ENCODE results near the gene CDK18.
"Not testable (repeated sequence)": the region's sequence is repeated elsewhere in the genome, so short reads cannot be mapped to it uniquely, and the experiment has no call there.

Gene CDK18

DNA sequence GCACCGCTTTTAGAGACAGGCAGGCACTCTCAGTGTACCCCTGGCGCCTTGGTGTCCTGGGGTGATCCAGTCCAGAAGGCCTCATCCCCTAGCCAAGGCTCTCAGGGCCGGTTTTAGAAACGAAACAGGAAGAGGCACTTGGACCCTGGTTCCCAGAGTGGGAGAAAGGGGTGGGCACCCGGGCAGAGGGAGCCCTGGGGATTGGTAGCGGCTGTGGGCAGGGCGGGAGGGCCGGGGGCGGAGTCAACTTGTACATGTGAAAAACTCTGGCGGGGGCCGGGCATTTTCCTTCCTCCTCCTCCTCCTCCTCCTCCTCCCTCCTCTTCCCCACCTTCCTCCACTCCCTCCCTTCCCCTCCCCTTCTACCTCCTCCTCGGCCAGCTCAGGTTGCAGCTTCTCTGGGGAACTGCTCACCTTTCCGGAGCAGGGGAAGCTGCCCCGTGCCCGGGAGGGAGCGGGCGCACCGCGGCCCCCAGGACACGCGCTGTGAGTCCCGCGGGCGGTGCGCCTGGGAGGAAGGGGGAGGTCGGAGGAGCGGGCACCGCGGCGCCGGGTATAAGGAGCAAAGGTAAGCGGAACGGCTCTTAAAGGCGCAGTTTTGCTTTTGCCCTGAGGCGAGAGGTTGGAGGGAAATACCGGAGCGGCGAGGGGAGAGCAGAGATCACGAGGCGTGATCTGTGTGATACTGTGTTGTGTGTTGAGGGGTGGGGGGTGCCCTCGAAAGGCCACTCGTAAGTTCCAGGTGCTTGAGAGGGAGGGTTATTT lies at the start of gene CDK18:
Gene CDK18 (plus strand): TSS at position 359 of the 765 bp plus-strand sequence. CDS start 18,499 bp downstream, outside the sequence.
- no peak for DNase-seq (ENCODE audit: low read depth in 2 of 2, low spot score in 1 of 2)

- DNase-seq (ENCODE audit: low read depth in 2 of 2, low spot score in 1 of 2): no peak
These were observed 49.5 kb upstream of the CDK18 start for GRCh38 chr1:205454903-205455335.

- DNase-seq (ENCODE audit: low read depth in 2 of 2, low spot score in 1 of 2): no peak
These were observed 48.7 kb upstream of the CDK18 start, which contains the start of gene BLACAT1 for GRCh38 chr1:205455581-205456382. Gene BLACAT1, minus strand, starts transcription at chr1:205456045.

GRCh38 chr1:205456383-205456867 lies 48.0 kb upstream of the CDK18 start:
- no peak for DNase-seq (ENCODE audit: low read depth in 2 of 2, low spot score in 1 of 2)

- no peak for DNase-seq (ENCODE audit: low read depth in 2 of 2, low spot score in 1 of 2)
These were observed 47.4 kb upstream of the CDK18 start for GRCh38 chr1:205456868-205457745.

GRCh38 chr1:205458777-205459566 lies 45.5 kb upstream of the CDK18 start:
- DNase-seq (ENCODE audit: low read depth in 2 of 2, low spot score in 1 of 2): no peak

- DNase-seq (ENCODE audit: low read depth in 2 of 2, low spot score in 1 of 2): no peak
These were observed 39.1 kb upstream of the CDK18 start for GRCh38 chr1:205465392-205465791.

GRCh38 chr1:205466595-205467220 lies 37.8 kb upstream of the CDK18 start:
- no peak for DNase-seq (ENCODE audit: low read depth in 2 of 2, low spot score in 1 of 2)

- no peak for DNase-seq (ENCODE audit: low read depth in 2 of 2, low spot score in 1 of 2)
These were observed 34.3 kb upstream of the CDK18 start for GRCh38 chr1:205470131-205470530.

DNA sequence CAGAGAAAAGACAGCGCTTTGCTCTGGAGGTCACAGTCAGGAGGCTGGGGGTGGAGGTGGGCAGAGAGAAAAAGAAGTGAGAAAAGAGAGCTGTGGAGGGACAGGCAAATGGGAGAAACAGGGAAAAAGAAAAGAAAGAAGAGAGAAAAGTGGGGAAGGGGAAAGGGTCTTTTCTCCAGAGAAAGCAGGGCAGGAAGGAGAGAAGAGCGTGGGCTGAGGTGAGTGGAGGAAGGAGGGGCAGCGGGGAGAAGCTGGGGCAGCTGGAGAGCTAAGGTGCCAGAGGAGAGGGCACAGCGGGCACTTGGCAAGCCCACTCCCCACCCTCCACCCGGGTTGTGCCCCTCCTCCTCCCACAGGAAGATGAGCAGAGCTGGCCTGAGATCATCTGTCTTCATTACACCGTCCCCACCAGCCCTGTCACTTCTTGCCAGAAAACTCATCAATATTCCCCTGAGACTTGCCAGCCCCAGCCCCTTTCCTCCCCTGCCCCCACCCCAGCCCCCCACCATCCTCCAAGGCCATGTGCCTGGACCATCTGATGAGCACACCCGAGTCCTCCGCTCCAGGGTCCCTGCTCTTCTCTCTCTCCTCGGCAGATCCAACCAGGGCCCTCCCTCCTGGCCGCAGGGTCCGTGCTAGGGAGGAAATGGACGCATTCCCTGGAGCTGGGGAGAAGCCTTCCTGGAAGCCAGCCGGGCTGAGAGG lies 31.6 kb upstream of the CDK18 start:
- DNase-seq (ENCODE audit: low read depth in 2 of 2, low spot score in 1 of 2): no peak

GRCh38 chr1:205473475-205473874 lies 31.0 kb upstream of the CDK18 start:
- DNase-seq (ENCODE audit: low read depth in 2 of 2, low spot score in 1 of 2): no peak

- DNase-seq (ENCODE audit: low read depth in 2 of 2, low spot score in 1 of 2): no peak
These were observed 30.5 kb upstream of the CDK18 start for GRCh38 chr1:205473966-205474365.

- DNase-seq (ENCODE audit: low read depth in 2 of 2, low spot score in 1 of 2): no peak
These were observed 29.9 kb upstream of the CDK18 start for GRCh38 chr1:205474571-205474970.

GRCh38 chr1:205475855-205476254 lies 28.6 kb upstream of the CDK18 start:
- DNase-seq (ENCODE audit: low read depth in 2 of 2, low spot score in 1 of 2): no peak

DNA sequence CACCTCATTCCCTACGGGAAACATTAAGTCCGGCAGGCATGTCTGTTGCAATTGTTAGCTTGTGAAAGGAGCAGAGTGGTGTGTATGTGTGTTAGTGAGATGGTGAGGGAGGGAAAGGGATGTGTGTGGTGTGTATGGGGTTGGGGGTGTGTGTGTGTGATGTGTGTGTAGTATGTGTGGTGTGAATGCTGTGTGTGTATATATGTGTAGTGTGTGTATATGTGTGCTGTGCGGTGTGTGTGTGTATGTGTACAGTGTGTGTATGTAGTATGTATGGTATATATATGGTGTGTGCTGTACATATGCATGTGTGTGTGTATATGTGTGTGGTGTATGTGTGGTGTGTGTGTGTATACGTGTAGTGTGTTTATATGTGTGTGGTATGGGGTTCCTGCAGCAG lies 27.8 kb upstream of the CDK18 start:
- DNase-seq (ENCODE audit: low read depth in 2 of 2, low spot score in 1 of 2): no peak

DNA sequence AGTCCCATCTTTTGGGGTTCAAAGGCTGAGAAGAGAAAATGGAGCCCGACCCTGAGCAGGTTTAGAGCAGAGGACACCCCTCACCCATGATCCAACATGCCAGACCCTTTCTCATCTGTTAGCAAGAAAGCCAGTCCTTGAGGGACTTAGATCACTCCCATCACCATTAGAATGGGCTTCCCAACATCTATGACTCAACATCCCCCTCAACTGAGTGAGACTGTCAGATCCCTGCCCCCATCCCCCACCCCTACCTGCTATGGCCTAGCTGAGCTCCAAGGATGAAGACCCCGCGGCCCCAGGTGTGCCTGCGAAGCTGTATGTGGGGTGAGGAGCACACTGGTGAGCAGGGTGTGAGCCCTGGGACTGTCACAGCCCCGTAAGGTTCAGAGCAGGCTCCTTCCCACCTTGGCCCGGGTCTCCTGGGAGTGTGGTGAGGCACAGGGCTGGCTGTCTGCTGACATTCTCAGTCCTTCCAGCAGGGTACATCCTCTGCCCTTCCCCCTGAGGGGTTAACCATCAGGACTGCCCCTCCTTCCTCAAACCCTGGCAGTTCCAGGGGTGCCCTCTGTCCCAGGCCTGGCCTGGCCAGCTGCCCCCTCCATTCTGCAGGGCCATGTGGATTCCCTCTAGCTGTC lies 27.2 kb upstream of the CDK18 start:
- DNase-seq (ENCODE audit: low read depth in 2 of 2, low spot score in 1 of 2): no peak

DNA sequence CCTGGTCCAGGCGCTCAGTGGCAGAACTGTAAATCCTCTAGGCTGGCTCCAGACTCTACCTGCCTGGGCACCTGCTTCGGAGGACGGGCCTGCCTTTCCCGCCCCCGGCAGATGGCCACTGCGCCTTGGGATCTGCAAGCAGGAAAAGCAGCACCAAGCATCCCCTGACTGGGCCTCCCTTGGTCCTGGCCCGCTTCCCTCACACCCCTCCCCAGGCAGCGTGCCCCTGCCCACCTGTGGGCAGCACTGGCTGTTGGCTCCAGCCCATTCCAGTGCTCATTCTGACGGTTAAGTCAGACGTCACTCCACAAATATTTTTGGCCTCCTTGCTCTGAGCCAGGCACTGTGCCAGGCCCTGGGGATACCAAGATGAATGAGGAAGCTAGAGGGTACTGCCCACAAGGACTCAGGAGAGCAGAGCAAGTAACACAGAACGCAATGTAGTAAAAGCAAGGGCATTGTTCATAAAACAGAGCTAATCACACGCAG lies 26.7 kb upstream of the CDK18 start:
- no peak for DNase-seq (ENCODE audit: low read depth in 2 of 2, low spot score in 1 of 2)

DNA sequence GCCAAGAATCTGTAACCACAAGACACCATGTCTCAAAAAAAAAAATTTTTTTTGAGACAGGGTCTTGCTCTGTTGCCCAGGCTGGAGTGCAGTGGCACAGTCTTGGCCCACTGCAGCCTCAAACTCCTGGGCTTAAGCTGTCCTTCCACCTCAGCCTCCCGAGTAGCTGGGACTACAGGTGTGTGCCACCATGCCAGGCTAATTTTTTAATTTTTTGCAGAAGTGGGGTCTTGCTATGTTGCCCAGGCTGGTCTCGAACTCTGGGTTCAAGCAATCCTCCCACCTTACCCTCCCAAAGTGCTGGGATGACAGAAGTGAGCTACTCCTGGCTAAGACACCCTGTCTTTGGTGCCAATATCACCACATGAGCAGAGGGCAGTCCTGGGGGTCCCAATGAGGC lies 25.5 kb upstream of the CDK18 start:
- not testable (repeated sequence) for DNase-seq (ENCODE audit: low read depth in 2 of 2, low spot score in 1 of 2)
